GM06990 (cell line): Measurements from ENCODE around the gene ZNF787.
"Not testable (repeated sequence)": the region's sequence is repeated elsewhere in the genome, so short reads cannot be mapped to it uniquely, and the experiment has no call there.

Experiments
- DNase-seq: peaks from one replicate; pipeline ENCODE4 v3.0.0-alpha.2; 2011; ENCODE audit not compliant: insufficient read length; ENCODE audit errors: extremely low read depth
- H3K27me3 ChIP-seq: replicated peaks from 2 replicates; pipeline ENCODE4 v1.6.0; 2011; ENCODE audit warnings: low read length; ENCODE audit not compliant: control insufficient read depth, insufficient read depth
- H3K36me3 ChIP-seq: 2 replicates; pipeline ENCODE4 v1.5.1; 2011; ENCODE audit warnings: low read length; ENCODE audit not compliant: control insufficient read depth, insufficient read depth
- H3K4me3 ChIP-seq: replicated peaks from 2 replicates; pipeline ENCODE4 v1.5.1; 2011; ENCODE audit warnings: low read depth, mild to moderate bottlenecking, control low read depth, low read length
- CTCF ChIP-seq: IDR thresholded peaks from 2 replicates; pipeline ENCODE4 v1.5.1; 2011; ENCODE audit warnings: low read length, control low read depth, mild to moderate bottlenecking, inconsistent platforms; ENCODE audit not compliant: insufficient read depth, poor library complexity, severe bottlenecking

Gene ZNF787

GRCh38 chr19:56155124-56155687, 34.1 kb upstream of the ZNF787 start:
- TF ChIP-seq CTCF: peak; percentile 32
- no peak for DNase-seq
- no peaks in the 10 kb centered on the region for H3K27me3 ChIP-seq

GRCh38 chr19:56153507-56153906, 32.4 kb upstream of the ZNF787 start:
- no peak for TF ChIP-seq CTCF
- H3K27me3 ChIP-seq: no peaks in the 10 kb centered on the region
- no peak for DNase-seq
- peaks cover 13% of the 10 kb centered on the region for H3K36me3 ChIP-seq
- H3K4me3 ChIP-seq: no peak overlapping the region

More at GRCh38 chr19:56155124-56155687, 34.1 kb upstream of the ZNF787 start:
- no peak overlapping the region for H3K4me3 ChIP-seq
- H3K36me3 ChIP-seq: peaks cover 10% of the 10 kb centered on the region

GRCh38 chr19:56152644-56153043, 31.5 kb upstream of the ZNF787 start:
- Histone ChIP-seq H3K36me3 (peaks cover 18% of the 10 kb centered on the region), H3K27me3 (no peaks in the 10 kb centered on the region), H3K4me3 (no peak overlapping the region)
- no peak for DNase-seq
- TF ChIP-seq CTCF: no peak

- no peak overlapping the region for H3K4me3 ChIP-seq
- no peak for DNase-seq
- TF ChIP-seq CTCF: no peak
- H3K36me3 ChIP-seq: peaks cover 22% of the 10 kb centered on the region
- H3K27me3 ChIP-seq: no peaks in the 10 kb centered on the region
Observed at GRCh38 chr19:56150358-56150757, 29.3 kb upstream of the ZNF787 start.

- Histone ChIP-seq H3K4me3 (no peak overlapping the region), H3K36me3 (peaks cover 19% of the 10 kb centered on the region), H3K27me3 (no peaks in the 10 kb centered on the region)
- DNase-seq: no peak
- no peak for TF ChIP-seq CTCF
Observed at GRCh38 chr19:56149656-56150038, 28.6 kb upstream of the ZNF787 start.

GRCh38 chr19:56148955-56149655, 28.0 kb upstream of the ZNF787 start:
- not testable (repeated sequence) for H3K4me3 ChIP-seq, DNase-seq, H3K27me3 ChIP-seq
- H3K36me3 ChIP-seq: peaks cover 17% of the 10 kb centered on the region
